Mucosa of descending colon (tissue), 3 donors: ENCODE results near the gene ZNF469. TPM values are rescaled to one million over a fixed set of nuclear protein-coding genes. Genes with fewer than 3 reads are reported as not detected.

Experiments
- ATAC-seq: fragments of 200-7000 bp; cut with Tn5 transposase; one replicate; pipeline ENCODE4 v1.9.1; 2020; ENCODE audit warnings: mild to moderate bottlenecking, moderate library complexity
- DNase-seq, 3 donors: peaks; one replicate each; pipeline ENCODE4 v3.0.0-alpha.2; 2020
- H3K36me3 ChIP-seq: fragments of 200-600 bp; one replicate; pipeline ENCODE4 v1.8.0; 2021; ENCODE audit warnings: low read depth, mild to moderate bottlenecking
- H3K4me1 ChIP-seq: fragments of 200-600 bp; one replicate; pipeline ENCODE4 v1.8.0; 2021; ENCODE audit warnings: low read depth, mild to moderate bottlenecking
- H3K4me3 ChIP-seq: fragments of 200-600 bp; one replicate; pipeline ENCODE4 v1.8.0; 2021; ENCODE audit warnings: mild to moderate bottlenecking
- H3K9me3 ChIP-seq: fragments of 200-600 bp; one replicate; pipeline ENCODE4 v1.8.0; 2021; ENCODE audit warnings: mild to moderate bottlenecking
- CTCF ChIP-seq: fragments of 200-600 bp; IDR thresholded peaks from one replicate; pipeline ENCODE4 v1.8.0; 2022; ENCODE audit warnings: antibody characterized with exemption, mild to moderate bottlenecking
- intact Hi-C, 2 donors: fragments of 100-400 bp; cut with DNase I in 1 of 2; cut with micrococcal nuclease in 1 of 2; formaldehyde crosslinking; loops; one replicate each; pipeline versions ENCODE4 v1.11.0 to v1.11.1; 2022; cut with DNase I, micrococcal nuclease
- total RNA-seq, 3 donors: library from RNA; stranded (reverse); fragmentation: NEBNext Ultra II Directional in 2 of 3; extraction: Animal tissue kit (Norgen Biotek cat#: 25700) in 2 of 3; gene quantifications; one replicate each; pipeline versions ENCODE4 v1.2.1 to v1.2.4, GENCODE V29; 2021 to 2023
- donor health status: DM: no; HTN: no; CAD: no; lungs with moderate emphysema.
- donor health status: DM: no; HTN: no; CAD: no.
- donor health status: DM: no; HTN: yes; CAD: no.

The ZNF469 gene
- total RNA-seq, 3 donors from 2014 or later, result 0.35 to 1.4 (median 0.51) TPM

- H3K4me1 ChIP-seq, result no peaks in the 10 kb centered on the region
- intact Hi-C loops, result no loop called here
- H3K4me3 ChIP-seq, result no peak overlapping the region
- no peaks in the 10 kb centered on the region for H3K9me3 ChIP-seq
- TF ChIP-seq CTCF, result no peak
- H3K36me3 ChIP-seq, result no peaks in the 10 kb centered on the region
- ATAC-seq (no peak), DNase-seq (peak in 2 of 3 donors; percentile 10 to 30)
Measured at GRCh38 chr16:88374736-88375135, 8.0 kb upstream of the ZNF469 start.

- ATAC-seq, result no peak
- Histone ChIP-seq H3K9me3 (no peaks in the 10 kb centered on the region), H3K4me1 (no peaks in the 10 kb centered on the region), H3K4me3 (no peak overlapping the region), H3K36me3 (no peaks in the 10 kb centered on the region)
- peak in 1 of 3 donors; percentile 28 for DNase-seq
- no peak for TF ChIP-seq CTCF
- intact Hi-C loops, result no loop called here
Measured at GRCh38 chr16:88375236-88375975, 7.4 kb upstream of the ZNF469 start.

- H3K4me1 ChIP-seq, result no peaks in the 10 kb centered on the region
- ATAC-seq (no peak), DNase-seq (peak in 2 of 3 donors; percentile 11 to 24)
- no peak for TF ChIP-seq CTCF
- intact Hi-C loops, result no loop called here
- H3K9me3 ChIP-seq, result no peaks in the 10 kb centered on the region
- no peak overlapping the region for H3K4me3 ChIP-seq
- H3K36me3 ChIP-seq, result no peaks in the 10 kb centered on the region
Measured at GRCh38 chr16:88375996-88376834, 6.5 kb upstream of the ZNF469 start.

- Histone ChIP-seq H3K36me3 (no peaks in the 10 kb centered on the region), H3K9me3 (no peaks in the 10 kb centered on the region), H3K4me1 (no peaks in the 10 kb centered on the region), H3K4me3 (no peak overlapping the region)
- no peak for TF ChIP-seq CTCF
- ATAC-seq (peak; percentile 28), DNase-seq (peak in 2 of 3 donors; percentile 12 to 27)
- intact Hi-C loops, result no loop called here
Measured at GRCh38 chr16:88376835-88377726, 5.7 kb upstream of the ZNF469 start.

- H3K9me3 ChIP-seq, result no peaks in the 10 kb centered on the region
- H3K36me3 ChIP-seq, result no peaks in the 10 kb centered on the region
- no peaks in the 10 kb centered on the region for H3K4me1 ChIP-seq
- intact Hi-C loops, result no loop called here
- no peak for TF ChIP-seq CTCF
- no peak overlapping the region for H3K4me3 ChIP-seq
- DNase-seq (peak in 2 of 3 donors; percentile 13 to 31), ATAC-seq (no peak)
Measured at GRCh38 chr16:88377961-88378360, 4.8 kb upstream of the ZNF469 start.
